NOMO-1 (cell line): ENCODE results near the gene MYOM1.
"Not testable (repeated sequence)": the region's sequence is repeated elsewhere in the genome, so short reads cannot be mapped to it uniquely, and the experiment has no call there.

ENCODE experiments used
- DNase-seq, 2 experiments: peaks; one replicate each; lab custom pipeline; 2025; ENCODE audit not compliant: unreplicated experiment in 2 of 2; lab: John Stamatoyannopoulos, UW

Gene MYOM1

GRCh38 chr18:3221496-3221895 lies 1.7 kb upstream of the MYOM1 start:
- DNase-seq = no peak

GRCh38 chr18:3220868-3221267 lies 1.1 kb upstream of the MYOM1 start:
- not testable (repeated sequence) for DNase-seq

- DNase-seq = no peak
Observed at GRCh38 chr18:3219241-3219630, 532 bp downstream of the MYOM1 start.

- no peak for DNase-seq
Observed at GRCh38 chr18:3218819-3219218, 949 bp downstream of the MYOM1 start.

- no peak for DNase-seq
Observed at GRCh38 chr18:3217948-3218647, 1.7 kb downstream of the MYOM1 start.

- DNase-seq = no peak
Observed at GRCh38 chr18:3216987-3217386, 2.8 kb downstream of the MYOM1 start.

- DNase-seq = no peak
Observed at GRCh38 chr18:3214855-3215637, 4.7 kb downstream of the MYOM1 start.

GRCh38 chr18:3213300-3214059 lies 6.3 kb downstream of the MYOM1 start:
- DNase-seq = peak in 1 of 2 experiments; percentile 24

GRCh38 chr18:3212657-3213056 lies 7.1 kb downstream of the MYOM1 start:
- no peak for DNase-seq

- DNase-seq = no peak
Observed at GRCh38 chr18:3211236-3211992, 8.4 kb downstream of the MYOM1 start.

- DNase-seq = no peak
Observed at GRCh38 chr18:3209859-3210569, 9.8 kb downstream of the MYOM1 start.

GRCh38 chr18:3207565-3207964 lies 12.2 kb downstream of the MYOM1 start:
- DNase-seq = no peak

GRCh38 chr18:3205239-3205638 lies 14.5 kb downstream of the MYOM1 start:
- DNase-seq = no peak

- no peak for DNase-seq
Observed at GRCh38 chr18:3199942-3200645, 19.7 kb downstream of the MYOM1 start.

GRCh38 chr18:3198260-3198860 lies 21.4 kb downstream of the MYOM1 start:
- not testable (repeated sequence) for DNase-seq

- no peak for DNase-seq
Observed at GRCh38 chr18:3194947-3195612, 24.7 kb downstream of the MYOM1 start.

GRCh38 chr18:3193331-3193730 lies 26.4 kb downstream of the MYOM1 start:
- peak in 1 of 2 experiments; percentile 19 for DNase-seq

GRCh38 chr18:3192752-3193151 lies 27.0 kb downstream of the MYOM1 start:
- no peak for DNase-seq

GRCh38 chr18:3192286-3192685 lies 27.5 kb downstream of the MYOM1 start:
- no peak for DNase-seq
